ENCODE measurements around the gene UNC5C. TPM values are rescaled to one million over a fixed set of nuclear protein-coding genes. Genes with fewer than 3 reads are reported as not detected.

The UNC5C gene
- total RNA-seq, 1 experiment from 2014 or later: 8.2 TPM

- no peak for DNase-seq (ENCODE audit: low read depth, low spot score)
- no peak overlapping the region for H3K27ac ChIP-seq (ENCODE audit: low read length)
- ATAC-seq: no peak
- TF ChIP-seq CTCF (IDR thresholded peaks at IDR 0.05): no peak
- no peak for TF ChIP-seq POLR2AphosphoS5 (IDR thresholded peaks at IDR 0.05; ENCODE audit: low read depth, low read length)
- TF ChIP-seq SIN3A (IDR thresholded peaks at IDR 0.05; ENCODE audit: borderline replicate concordance, insufficient read depth, low read depth, low read length): no peak
- no peak for TF ChIP-seq REST (IDR thresholded peaks at IDR 0.05; ENCODE audit: insufficient read depth in 1 of 2, low read depth in 2 of 2, low read length in 1 of 2)
- no peak for TF ChIP-seq TCF7L2 (IDR thresholded peaks at IDR 0.05; ENCODE audit: low read depth, low read length)
- no peaks in the 10 kb centered on the region for H3K4me1 ChIP-seq (ENCODE audit: control insufficient read depth, insufficient read depth, low read length)
- in situ Hi-C loops (cut with HindIII; ENCODE audit: low pct_unique_long_range_greater_than_20kb, low sequenced_read_pairs): no loop called here
- ChIA-PET CTCF (interaction anchor here (0.6 kb wide), 1 partner anchor 98 kb away, joined by 12 read pairs; no protein-coding TSS in a partner anchor), POLR2A (no interaction called here)
- no peaks in the 10 kb centered on the region for H3K27me3 ChIP-seq (ENCODE audit: control insufficient read depth, insufficient read depth, low read length)
- H3K9me3 ChIP-seq (ENCODE audit: control insufficient read depth, insufficient read depth, low read depth, low read length): no peaks in the 10 kb centered on the region
- no peaks in the 10 kb centered on the region for H3K36me3 ChIP-seq (ENCODE audit: control insufficient read depth, insufficient read depth, low read length)
- intact Hi-C loops (cut with micrococcal nuclease; ENCODE audit: unreplicated experiment): no loop called here
- H3K4me3 ChIP-seq (ENCODE audit: low read depth in 2 of 2, low read length in 2 of 2): no peak overlapping the region
- BruUV-seq (replicated peaks): no TSS peak
Observed at GRCh38 chr4:95371476-95372224, 177.1 kb downstream of the UNC5C start.

GRCh38 chr4:95367824-95368223 lies 180.9 kb downstream of the UNC5C start:
- no peaks in the 10 kb centered on the region for H3K27me3 ChIP-seq (ENCODE audit: control insufficient read depth, insufficient read depth, low read length)
- TF ChIP-seq REST (IDR thresholded peaks at IDR 0.05; ENCODE audit: insufficient read depth in 1 of 2, low read depth in 2 of 2, low read length in 1 of 2) (no peak), SIN3A (IDR thresholded peaks at IDR 0.05; ENCODE audit: borderline replicate concordance, insufficient read depth, low read depth, low read length) (no peak), CTCF (IDR thresholded peaks at IDR 0.05) (no peak), POLR2AphosphoS5 (IDR thresholded peaks at IDR 0.05; ENCODE audit: low read depth, low read length) (no peak), TCF7L2 (IDR thresholded peaks at IDR 0.05; ENCODE audit: low read depth, low read length) (no peak)
- H3K27ac ChIP-seq (ENCODE audit: low read length): no peak overlapping the region
- no peaks in the 10 kb centered on the region for H3K36me3 ChIP-seq (ENCODE audit: control insufficient read depth, insufficient read depth, low read length)
- no peaks in the 10 kb centered on the region for H3K4me1 ChIP-seq (ENCODE audit: control insufficient read depth, insufficient read depth, low read length)
- ATAC-seq: no peak
- POLR2A ChIA-PET: no interaction called here
- no peaks in the 10 kb centered on the region for H3K9me3 ChIP-seq (ENCODE audit: control insufficient read depth, insufficient read depth, low read depth, low read length)
- in situ Hi-C loops (cut with HindIII; ENCODE audit: low pct_unique_long_range_greater_than_20kb, low sequenced_read_pairs): no loop called here
- no peak overlapping the region for H3K4me3 ChIP-seq (ENCODE audit: low read depth in 2 of 2, low read length in 2 of 2)
- CTCF ChIA-PET: no interaction called here
- no TSS peak for BruUV-seq (replicated peaks)
- no peak for DNase-seq (ENCODE audit: low read depth, low spot score)
- intact Hi-C loops (cut with micrococcal nuclease; ENCODE audit: unreplicated experiment): no loop called here

All from Panc1 (cell line).